SK-N-SH (cell line): ENCODE data around the gene CHGA. TPM values are rescaled to one million over a fixed set of nuclear protein-coding genes. Genes with fewer than 3 reads are reported as not detected.

Experiments
- CTCF ChIA-PET: fragments of 300-600, 350-600 bp; formaldehyde crosslinking; extraction: SDS; loops from one replicate; lab custom pipeline; 2021; lab: Yijun Ruan, JAX
- POLR2A ChIA-PET: fragments of 350-600 bp; sonication (Branson Sonifier 250); formaldehyde crosslinking; extraction: SDS; loops from one replicate; lab custom pipeline; 2020; ENCODE audit warnings: antibody characterized with exemption, inconsistent platforms; lab: Yijun Ruan, JAX
- DNase-seq: peaks from one replicate; pipeline ENCODE4 v3.0.0; 2012
- H2AFZ ChIP-seq: fragments of 200-600 bp; sonication (generic); 2 replicates; pipeline ENCODE4 v1.8.1; 2016; ENCODE audit warnings: antibody characterized with exemption, mild to moderate bottlenecking, low read depth
- H3F3A ChIP-seq: fragments of 200-600 bp; sonication (generic); replicated peaks from 2 replicates; pipeline ENCODE3; 2016; ENCODE audit warnings: antibody characterized with exemption, mild to moderate bottlenecking; ENCODE audit not compliant: insufficient read depth
- H3K27ac ChIP-seq, 2 experiments: fragments of 200-500 bp in 1 of 2; fragments of 200-600 bp in 1 of 2; sonication (Bioruptor generic) in 1 of 2; sonication (generic), shearing (Covaris generic) in 1 of 2; 2 replicates each; pipeline versions ENCODE4 v1.5.1 to v1.6.1; 2014 to 2016; ENCODE audit warnings: low read depth in 2 of 2, inconsistent platforms in 1 of 2, low read length in 1 of 2, mild to moderate bottlenecking in 1 of 2, mixed read lengths in 1 of 2
- H3K27me3 ChIP-seq: fragments of 200-600 bp; sonication (generic), shearing (Covaris generic); 2 replicates; pipeline ENCODE4 v1.6.1; 2016; ENCODE audit warnings: mixed run types; ENCODE audit not compliant: insufficient read depth
- H3K36me3 ChIP-seq, 2 experiments: fragments of 200-500 bp in 1 of 2; fragments of 200-600 bp in 1 of 2; sonication (Bioruptor generic) in 1 of 2; sonication (generic) in 1 of 2; replicated peaks in 1 of 2; 2 replicates each; pipeline versions ENCODE3 to v1.5.1; 2014 to 2016; ENCODE audit warnings: low read length in 1 of 2, mild to moderate bottlenecking in 1 of 2; ENCODE audit not compliant: insufficient read depth in 2 of 2, control insufficient read depth in 1 of 2
- H3K4me1 ChIP-seq, 2 experiments: fragments of 200-500 bp in 1 of 2; fragments of 200-600 bp in 1 of 2; sonication (Bioruptor generic) in 1 of 2; sonication (generic), shearing (Covaris generic) in 1 of 2; 2 replicates each; pipeline versions ENCODE4 v1.5.1 to v1.6.1; 2014 to 2016; ENCODE audit warnings: low read depth in 1 of 2, low read length in 1 of 2, mixed run types in 1 of 2; ENCODE audit not compliant: insufficient read depth in 2 of 2, control insufficient read depth in 1 of 2
- H3K4me2 ChIP-seq: fragments of 200-600 bp; sonication (generic), shearing (Covaris generic); 2 replicates; pipeline ENCODE4 v1.6.1; 2017; ENCODE audit warnings: mixed run types
- H3K4me3 ChIP-seq, 2 experiments: fragments of 200-500 bp in 1 of 2; fragments of 200-600 bp in 1 of 2; sonication (Bioruptor generic) in 1 of 2; sonication (generic), shearing (Covaris generic) in 1 of 2; 2 replicates each; pipeline versions ENCODE4 v1.5.1 to v1.8.1; 2014 to 2016; ENCODE audit warnings: low read depth in 2 of 2, inconsistent platforms in 1 of 2, low read length in 1 of 2, mild to moderate bottlenecking in 1 of 2, mixed read lengths in 1 of 2, moderate library complexity in 1 of 2
- H3K79me2 ChIP-seq: fragments of 200-600 bp; sonication (generic); 2 replicates; pipeline ENCODE4 v1.8.1; 2017; ENCODE audit warnings: mild to moderate bottlenecking; ENCODE audit not compliant: insufficient read depth
- H3K9ac ChIP-seq: fragments of 200-600 bp; sonication (generic); 2 replicates; pipeline ENCODE4 v1.6.1; 2017; ENCODE audit warnings: mixed run types
- H3K9me2 ChIP-seq: fragments of 200-600 bp; sonication (generic); 2 replicates; pipeline ENCODE4 v1.6.1; 2017; ENCODE audit warnings: mixed run types
- H3K9me3 ChIP-seq: fragments of 200-600 bp; sonication (generic); 2 replicates; pipeline ENCODE4 v1.6.1; 2017; ENCODE audit warnings: mixed run types, mild to moderate bottlenecking, moderate library complexity
- H4K20me1 ChIP-seq: fragments of 200-600 bp; sonication (generic); 2 replicates; pipeline ENCODE4 v1.6.1; 2017; ENCODE audit warnings: mild to moderate bottlenecking, mixed run types; ENCODE audit not compliant: insufficient read depth
- CHD2 ChIP-seq: fragments of 150-350 bp; IDR thresholded peaks from 2 replicates; pipeline ENCODE4 v1.6.1; 2018; ENCODE audit warnings: low read length; ENCODE audit not compliant: partially characterized antibody
- FOSL2 ChIP-seq: IDR thresholded peaks from 2 replicates; pipeline ENCODE4 v1.4.0; 2012; ENCODE audit warnings: low read depth, mild to moderate bottlenecking, moderate library complexity, borderline replicate concordance
- FOXM1 ChIP-seq: IDR thresholded peaks from 2 replicates; pipeline ENCODE4 v1.4.0; 2012; ENCODE audit warnings: low read depth, mild to moderate bottlenecking
- GABPA ChIP-seq: IDR thresholded peaks from 2 replicates; pipeline ENCODE4 v1.4.0; 2012; ENCODE audit warnings: low read depth, mild to moderate bottlenecking
- MAX ChIP-seq: IDR thresholded peaks from 2 replicates; pipeline ENCODE4 v1.4.0; 2012; ENCODE audit warnings: low read depth
- MEF2A ChIP-seq: IDR thresholded peaks from 2 replicates; pipeline ENCODE4 v1.4.0; 2012; ENCODE audit warnings: low read depth, borderline replicate concordance
- MXI1 ChIP-seq: IDR thresholded peaks from 2 replicates; pipeline ENCODE4 v1.6.1; 2012; ENCODE audit warnings: mild to moderate bottlenecking, low read depth, low read length, improper control_type of control experiment
- NFIC ChIP-seq: IDR thresholded peaks from 2 replicates; pipeline ENCODE4 v1.4.0; 2012; ENCODE audit warnings: borderline replicate concordance
- REST ChIP-seq: IDR thresholded peaks from 2 replicates; pipeline ENCODE4 v1.6.1; 2012; ENCODE audit warnings: mild to moderate bottlenecking, low read depth, low read length, moderate library complexity
- TAF1 ChIP-seq: IDR thresholded peaks from 2 replicates; pipeline ENCODE4 v1.6.1; 2012; ENCODE audit warnings: low read depth, mild to moderate bottlenecking, low read length, moderate library complexity, borderline replicate concordance
- USF1 ChIP-seq: IDR thresholded peaks from 2 replicates; pipeline ENCODE4 v1.4.0; 2012; ENCODE audit warnings: low read depth, borderline replicate concordance
- ZBTB33 ChIP-seq: IDR thresholded peaks from 2 replicates; pipeline ENCODE4 v1.4.0; 2012; ENCODE audit warnings: low read depth, borderline replicate concordance
- WGBS: methylation state at CpG from one replicate; pipeline ENCODE4 v1.1.6; 2017; ENCODE audit warnings: low lambda C conversion rate; 5-methylcytosine and 5-hydroxymethylcytosine counted together
- polyA plus RNA-seq, 3 experiments: library from polyadenylated mRNA; depleted of rRNA; stranded (reverse); fragments of >200 nt; gene quantifications; 2 replicates each; pipeline ENCODE4 v1.2.3, GENCODE V29; 2012

The CHGA gene
- polyA plus RNA-seq, 1 of the 3 experiments (the other 2 are of a cell fraction) = 5.6 TPM

- H3K36me3 ChIP-seq = peaks cover 0 to 4% of the 10 kb centered on the region in 2 experiments
- peak overlapping the region in 1 of 2 experiments; percentile 41; a peak in 1 of 4 replicates for H3K27ac ChIP-seq
- no peaks in the 10 kb centered on the region for H3K79me2 ChIP-seq
- no peak for DNase-seq
- TF ChIP-seq GABPA = no peak
- H3F3A ChIP-seq = no peaks in the 10 kb centered on the region
- H3K9me2 ChIP-seq = no peaks in the 10 kb centered on the region
- H3K4me1 ChIP-seq = peaks cover 3 to 85% of the 10 kb centered on the region in 2 experiments; a peak in 3 of 4 replicates
- no peaks in the 10 kb centered on the region for H3K9me3 ChIP-seq
- ChIA-PET POLR2A (no interaction called here), CTCF (interaction anchor here (0.8 to 6.5 kb wide), 5 partner anchors 11 to 183 kb away, joined by 3 to 100 read pairs (median 3); partner anchors contain the start of gene ITPK1)
- H2AFZ ChIP-seq = no peak overlapping the region
- H4K20me1 ChIP-seq = no peaks in the 10 kb centered on the region
- 86% methylated on average over 8 of the region's 11 CpGs for WGBS
- no peak overlapping the region for H3K4me2 ChIP-seq
- no peaks in the 10 kb centered on the region for H3K27me3 ChIP-seq
- no peak overlapping the region for H3K9ac ChIP-seq
- H3K4me3 ChIP-seq = no peak overlapping the region
Measured at GRCh38 chr14:92956961-92957360, 34.0 kb downstream of the CHGA start.

GRCh38 chr14:92958373-92959188, 35.6 kb downstream of the CHGA start:
- H3K9me3 ChIP-seq = no peaks in the 10 kb centered on the region
- H3K79me2 ChIP-seq = no peaks in the 10 kb centered on the region
- H3F3A ChIP-seq = no peaks in the 10 kb centered on the region
- H3K36me3 ChIP-seq = peaks cover 0 to 4% of the 10 kb centered on the region in 2 experiments
- H3K4me1 ChIP-seq = peaks cover 3 to 84% of the 10 kb centered on the region in 2 experiments; a peak in 3 of 4 replicates
- H3K9ac ChIP-seq = no peak overlapping the region
- H2AFZ ChIP-seq = no peak overlapping the region
- no peak overlapping the region for H3K4me3 ChIP-seq
- no peaks in the 10 kb centered on the region for H3K9me2 ChIP-seq
- no peak for TF ChIP-seq MAX
- TF ChIP-seq MXI1 = no peak
- TF ChIP-seq NFIC = no peak
- TF ChIP-seq FOXM1 = no peak
- TF ChIP-seq ZBTB33 = no peak
- no peak for TF ChIP-seq USF1
- TF ChIP-seq MEF2A = no peak
- TF ChIP-seq GABPA = no peak
- TF ChIP-seq TAF1 = no peak
- no peak for TF ChIP-seq REST
- no peak for TF ChIP-seq FOSL2
- TF ChIP-seq CHD2 = no peak
- TF ChIP-seq, all 33 proteins: peak for 0
- Histone ChIP-seq H4K20me1 (no peaks in the 10 kb centered on the region), H3K27me3 (no peaks in the 10 kb centered on the region), H3K27ac (peak overlapping the region in 1 of 2 experiments; percentile 97; a peak in 2 of 4 replicates), H3K4me2 (no peak overlapping the region)
- 92% methylated on average over 16 of the region's 22 CpGs for WGBS
- DNase-seq = no peak
- POLR2A ChIA-PET = interaction anchor here (0.6 to 1.9 kb wide), 12 partner anchors 10 to 157 kb away, joined by 3 to 13 read pairs (median 4); partner anchors contain the start of gene ITPK1
- CTCF ChIA-PET = interaction anchor here (0.6 to 5.2 kb wide), 10 partner anchors 12 to 226 kb away, joined by 3 to 20 read pairs (median 4); partner anchors contain the start of genes LYSET and MOAP1
